A673 (cell line): ENCODE data around the gene SMURF1.

Source experiments
- EZH2 ChIP-seq: fragments of 200-600 bp; sonication (generic); IDR thresholded peaks from 2 replicates; pipeline ENCODE4 v1.6.1; 2017; ENCODE audit warnings: borderline replicate concordance, low read depth, mild to moderate bottlenecking, mixed read lengths, antibody characterized with exemption, low read length; ENCODE audit not compliant: poor library complexity, severe bottlenecking
- TF ChIP-seq, protein P1 (sequence below): fragments of 300-800, 200-600 bp; sonication (generic); conservative IDR thresholded peaks from 2 replicates; pipeline ENCODE4 v1.5.1; 2017; ENCODE audit warnings: low read depth, mild to moderate bottlenecking, antibody characterized with exemption, low read length, moderate library complexity, mixed read lengths

GRCh38 chr7:99032928-99033327 is 111.0 kb downstream of the SMURF1 start:
- TF ChIP-seq, protein P1, sequence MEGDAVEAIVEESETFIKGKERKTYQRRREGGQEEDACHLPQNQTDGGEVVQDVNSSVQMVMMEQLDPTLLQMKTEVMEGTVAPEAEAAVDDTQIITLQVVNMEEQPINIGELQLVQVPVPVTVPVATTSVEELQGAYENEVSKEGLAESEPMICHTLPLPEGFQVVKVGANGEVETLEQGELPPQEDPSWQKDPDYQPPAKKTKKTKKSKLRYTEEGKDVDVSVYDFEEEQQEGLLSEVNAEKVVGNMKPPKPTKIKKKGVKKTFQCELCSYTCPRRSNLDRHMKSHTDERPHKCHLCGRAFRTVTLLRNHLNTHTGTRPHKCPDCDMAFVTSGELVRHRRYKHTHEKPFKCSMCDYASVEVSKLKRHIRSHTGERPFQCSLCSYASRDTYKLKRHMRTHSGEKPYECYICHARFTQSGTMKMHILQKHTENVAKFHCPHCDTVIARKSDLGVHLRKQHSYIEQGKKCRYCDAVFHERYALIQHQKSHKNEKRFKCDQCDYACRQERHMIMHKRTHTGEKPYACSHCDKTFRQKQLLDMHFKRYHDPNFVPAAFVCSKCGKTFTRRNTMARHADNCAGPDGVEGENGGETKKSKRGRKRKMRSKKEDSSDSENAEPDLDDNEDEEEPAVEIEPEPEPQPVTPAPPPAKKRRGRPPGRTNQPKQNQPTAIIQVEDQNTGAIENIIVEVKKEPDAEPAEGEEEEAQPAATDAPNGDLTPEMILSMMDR: no peak
- no peak for TF ChIP-seq EZH2
